Mesothelial cell of epicardium (in vitro differentiated cells): ENCODE measurements around the gene L1CAM. TPM values are rescaled to one million over a fixed set of nuclear protein-coding genes. Genes with fewer than 3 reads are reported as not detected.

ENCODE experiments used
- DNase-seq, 2 experiments: peaks; one replicate each; pipeline ENCODE4 v3.0.0; 2021; ENCODE audit warnings: low spot score in 2 of 2; ENCODE audit not compliant: unreplicated experiment in 2 of 2
- H3K27ac Mint-ChIP-seq: 2 replicates; pipeline ENCODE4 v1.8.0; 2021; ENCODE audit warnings: mixed read lengths
- H3K27me3 Mint-ChIP-seq: 2 replicates; pipeline ENCODE4 v1.8.0; 2021; ENCODE audit warnings: low read depth, mixed read lengths
- H3K36me3 Mint-ChIP-seq: 2 replicates; pipeline ENCODE4 v1.8.0; 2021; ENCODE audit warnings: mixed read lengths
- H3K4me1 Mint-ChIP-seq: 2 replicates; pipeline ENCODE4 v1.8.0; 2021; ENCODE audit warnings: mixed read lengths
- H3K4me3 Mint-ChIP-seq: 2 replicates; pipeline ENCODE4 v1.8.0; 2021; ENCODE audit warnings: mild to moderate bottlenecking, moderate library complexity, mixed read lengths
- H3K9me3 Mint-ChIP-seq: 2 replicates; pipeline ENCODE4 v1.8.0; 2021; ENCODE audit warnings: mixed read lengths
- total RNA-seq: library from RNA; stranded (reverse); gene quantifications from 3 replicates; pipeline ENCODE4 v1.2.1, GENCODE V29; 2021
- TF ChIP-seq, protein P1 (sequence below): fragments of 200-600 bp; sonication (generic); IDR thresholded peaks from one replicate; pipeline ENCODE4 v1.5.0; 2021; ENCODE audit warnings: antibody characterized with exemption; ENCODE audit not compliant: unreplicated experiment

L1CAM gene
- total RNA-seq, 1 donor from 2014 or later = 2.1 TPM

DNA sequence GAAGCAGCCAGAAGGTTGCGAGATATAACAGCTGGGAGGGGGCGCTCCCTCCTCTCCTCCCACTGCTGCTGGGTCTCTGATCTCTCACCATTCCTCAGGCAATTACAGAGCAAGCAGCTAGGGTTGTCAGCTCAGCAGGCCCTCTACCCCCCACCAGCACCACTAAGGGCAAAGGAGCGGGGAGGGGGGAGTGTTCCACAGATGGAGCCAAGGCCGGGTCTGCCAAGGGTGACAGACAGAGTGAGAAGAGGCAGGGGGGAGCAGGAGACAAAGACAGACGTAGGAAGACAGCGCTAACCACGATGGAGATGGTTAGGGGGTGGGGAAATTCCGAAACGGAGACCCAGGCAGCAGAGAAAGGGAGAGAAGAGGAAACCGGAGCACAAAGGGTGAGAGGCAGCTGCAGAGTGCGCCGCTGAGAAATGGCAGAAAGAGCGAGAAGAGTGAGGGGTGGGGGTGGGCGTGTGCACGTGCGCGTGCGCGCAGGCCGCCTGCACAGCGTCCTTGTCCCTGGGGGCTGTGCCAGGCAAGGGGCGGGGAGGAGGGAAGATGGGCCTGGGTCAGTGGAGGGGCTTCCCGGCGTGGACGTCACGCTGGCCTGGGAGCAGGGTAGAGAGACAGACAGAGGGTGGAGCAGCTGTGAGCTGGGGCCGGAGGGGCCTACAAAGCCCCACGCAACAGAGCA lies 6.9 kb downstream of the L1CAM start:
- DNase-seq = no peak
- Mint-ChIP-seq H3K4me1 (peaks cover 8% of the 10 kb centered on the region), H3K27ac (no peak overlapping the region), H3K27me3 (peaks cover 33% of the 10 kb centered on the region), H3K9me3 (peaks cover 10% of the 10 kb centered on the region), H3K36me3 (peaks cover 2% of the 10 kb centered on the region), H3K4me3 (peak overlapping the region; percentile 51)
- TF ChIP-seq, protein P1, sequence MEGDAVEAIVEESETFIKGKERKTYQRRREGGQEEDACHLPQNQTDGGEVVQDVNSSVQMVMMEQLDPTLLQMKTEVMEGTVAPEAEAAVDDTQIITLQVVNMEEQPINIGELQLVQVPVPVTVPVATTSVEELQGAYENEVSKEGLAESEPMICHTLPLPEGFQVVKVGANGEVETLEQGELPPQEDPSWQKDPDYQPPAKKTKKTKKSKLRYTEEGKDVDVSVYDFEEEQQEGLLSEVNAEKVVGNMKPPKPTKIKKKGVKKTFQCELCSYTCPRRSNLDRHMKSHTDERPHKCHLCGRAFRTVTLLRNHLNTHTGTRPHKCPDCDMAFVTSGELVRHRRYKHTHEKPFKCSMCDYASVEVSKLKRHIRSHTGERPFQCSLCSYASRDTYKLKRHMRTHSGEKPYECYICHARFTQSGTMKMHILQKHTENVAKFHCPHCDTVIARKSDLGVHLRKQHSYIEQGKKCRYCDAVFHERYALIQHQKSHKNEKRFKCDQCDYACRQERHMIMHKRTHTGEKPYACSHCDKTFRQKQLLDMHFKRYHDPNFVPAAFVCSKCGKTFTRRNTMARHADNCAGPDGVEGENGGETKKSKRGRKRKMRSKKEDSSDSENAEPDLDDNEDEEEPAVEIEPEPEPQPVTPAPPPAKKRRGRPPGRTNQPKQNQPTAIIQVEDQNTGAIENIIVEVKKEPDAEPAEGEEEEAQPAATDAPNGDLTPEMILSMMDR = no peak

DNA sequence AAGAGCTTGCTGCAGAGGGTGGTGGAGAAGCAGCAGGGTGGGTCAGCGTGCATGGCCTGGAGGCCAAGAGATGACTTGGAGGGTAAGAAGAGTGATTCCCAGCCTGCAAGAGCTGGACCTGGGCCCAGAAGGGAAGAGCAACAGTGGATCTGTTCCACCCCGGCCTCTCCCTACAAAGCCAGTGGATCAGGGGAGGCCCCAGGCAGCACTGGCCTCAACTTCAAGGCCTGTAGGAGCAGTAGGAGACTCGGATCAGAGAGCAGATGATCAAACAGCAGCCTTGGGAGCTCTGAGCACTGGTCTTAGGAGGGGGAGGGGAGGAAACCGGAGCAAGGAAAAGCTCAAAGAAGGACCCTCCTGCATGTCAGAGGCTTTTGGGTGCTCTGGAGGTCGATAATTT lies 7.6 kb downstream of the L1CAM start:
- TF ChIP-seq, protein P1 = no peak
- DNase-seq = no peak
- peaks cover 2% of the 10 kb centered on the region for H3K36me3 Mint-ChIP-seq
- H3K27ac Mint-ChIP-seq = no peak overlapping the region
- H3K4me3 Mint-ChIP-seq = no peak overlapping the region
- peaks cover 8% of the 10 kb centered on the region for H3K4me1 Mint-ChIP-seq
- peaks cover 10% of the 10 kb centered on the region for H3K9me3 Mint-ChIP-seq
- peaks cover 27% of the 10 kb centered on the region for H3K27me3 Mint-ChIP-seq

DNA sequence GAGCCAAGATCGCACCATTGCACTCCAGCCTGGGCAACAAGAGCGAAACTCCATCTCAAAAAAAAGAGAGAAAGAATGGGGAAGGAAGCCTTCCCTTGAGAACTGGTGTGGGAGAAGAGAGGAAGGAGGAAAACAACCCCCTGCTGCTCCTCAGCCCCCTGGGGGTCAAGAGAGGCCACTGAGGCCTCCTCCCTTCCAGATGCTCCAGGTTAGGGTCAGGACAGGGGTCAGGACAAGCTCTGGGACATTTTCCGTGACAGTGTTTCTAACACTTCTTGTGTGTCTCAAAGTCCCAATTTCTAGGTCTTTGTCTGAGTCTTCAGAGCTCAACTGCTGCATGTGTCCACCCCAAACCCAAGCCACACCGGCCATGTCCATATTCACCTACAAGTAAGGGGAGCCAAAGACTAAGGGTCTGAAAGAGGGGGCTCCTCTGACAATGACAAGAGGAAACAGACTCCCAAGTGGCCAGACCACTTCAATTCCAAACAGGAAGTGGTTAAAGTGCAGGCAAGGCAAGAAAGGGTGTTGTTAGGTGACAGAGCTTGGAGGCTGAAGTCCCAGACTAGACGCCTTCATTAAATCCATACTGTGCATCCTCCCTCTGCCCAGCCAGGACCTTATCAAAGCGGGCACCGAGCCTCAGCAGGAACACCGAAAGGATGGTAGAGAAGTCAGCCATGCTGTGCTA lies 8.3 kb downstream of the L1CAM start:
- Mint-ChIP-seq H3K4me1 (peaks cover 8% of the 10 kb centered on the region), H3K9me3 (peaks cover 10% of the 10 kb centered on the region), H3K27me3 (peaks cover 24% of the 10 kb centered on the region), H3K4me3 (no peak overlapping the region), H3K36me3 (peaks cover 2% of the 10 kb centered on the region), H3K27ac (no peak overlapping the region)
- TF ChIP-seq, protein P1 = no peak
- no peak for DNase-seq

DNA sequence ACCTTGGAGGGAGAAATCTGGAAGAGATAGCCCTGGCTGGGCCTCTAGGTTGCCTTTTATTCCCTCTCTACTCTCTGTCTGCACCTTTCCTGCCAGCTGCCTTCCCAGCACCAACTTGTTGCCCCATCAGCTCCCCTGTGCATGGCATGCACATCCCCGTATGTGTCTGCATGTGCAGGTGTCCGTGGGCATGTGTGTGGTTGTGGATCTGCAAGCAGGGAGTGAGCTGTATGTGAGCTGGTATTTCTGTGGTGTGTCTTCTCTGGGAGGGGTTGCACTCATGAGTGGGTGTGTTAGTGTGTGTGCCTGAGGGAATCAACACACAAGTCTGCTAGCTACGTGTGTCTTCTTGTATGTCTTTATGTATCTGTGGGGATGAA lies 9.9 kb downstream of the L1CAM start:
- peaks cover 21% of the 10 kb centered on the region for H3K27me3 Mint-ChIP-seq
- H3K9me3 Mint-ChIP-seq = peaks cover 10% of the 10 kb centered on the region
- TF ChIP-seq, protein P1 = no peak
- H3K27ac Mint-ChIP-seq = no peak overlapping the region
- H3K4me1 Mint-ChIP-seq = peaks cover 8% of the 10 kb centered on the region
- DNase-seq = no peak
- H3K36me3 Mint-ChIP-seq = peaks cover 2% of the 10 kb centered on the region
- H3K4me3 Mint-ChIP-seq = no peak overlapping the region

DNA sequence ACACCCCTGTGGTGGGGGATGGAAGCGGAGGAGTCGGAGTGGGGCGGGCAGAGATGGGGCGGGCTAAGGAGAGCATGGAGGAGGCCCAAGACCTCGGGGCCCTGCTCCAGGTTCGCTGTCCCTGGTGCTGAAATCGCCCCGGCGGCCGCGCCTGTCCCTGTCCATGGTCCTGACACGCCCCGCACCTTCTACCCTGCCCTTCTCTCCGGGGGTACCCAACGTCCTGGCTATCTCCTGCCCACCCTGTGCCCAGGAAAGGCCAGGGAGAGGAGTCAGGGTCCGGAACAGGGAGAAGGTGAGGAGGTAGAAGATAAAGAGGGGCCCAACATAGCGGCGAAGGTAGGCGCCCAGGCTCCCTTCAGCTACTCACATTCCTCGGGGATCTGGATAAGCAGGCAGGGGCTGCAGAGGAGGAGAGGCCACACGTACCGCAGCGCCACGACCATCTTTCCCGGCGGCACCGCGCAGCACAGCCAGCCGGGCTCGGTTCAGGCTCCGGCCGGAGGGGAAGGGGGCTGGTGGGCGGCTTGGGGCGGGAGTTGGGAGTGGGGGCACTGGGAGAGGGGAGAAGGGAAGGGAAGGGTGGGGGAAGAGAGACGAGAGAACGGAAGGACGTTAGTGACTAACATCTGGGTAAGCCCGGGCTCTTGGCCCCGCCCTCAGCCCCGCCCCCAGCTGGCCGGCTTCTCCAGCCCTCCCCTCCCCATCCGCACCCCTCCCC lies 10.4 kb downstream of the L1CAM start:
- H3K4me1 Mint-ChIP-seq = peaks cover 8% of the 10 kb centered on the region
- TF ChIP-seq, protein P1 = no peak
- no peak overlapping the region for H3K27ac Mint-ChIP-seq
- H3K4me3 Mint-ChIP-seq = no peak overlapping the region
- H3K27me3 Mint-ChIP-seq = peaks cover 21% of the 10 kb centered on the region
- peak; percentile 70 to 90 for DNase-seq
- peaks cover 2% of the 10 kb centered on the region for H3K36me3 Mint-ChIP-seq
- peaks cover 10% of the 10 kb centered on the region for H3K9me3 Mint-ChIP-seq
